Brain microvascular endothelial cell (primary cell): ENCODE results near the gene CFB.

Source experiments
- DNase-seq: peaks from one replicate; pipeline ENCODE4 v3.0.0-alpha.2; 2020
- H3K27ac ChIP-seq: fragments of 250-450 bp; sonication (Bioruptor Pico); 2 replicates; pipeline ENCODE4 v1.5.1; 2020; ENCODE audit warnings: mild to moderate bottlenecking, moderate library complexity
- H3K27me3 ChIP-seq: fragments of 250-450 bp; sonication (Bioruptor Pico); replicated peaks from 2 replicates; pipeline ENCODE4 v1.5.1; 2020; ENCODE audit warnings: mild to moderate bottlenecking
- H3K36me3 ChIP-seq: fragments of 250-450 bp; sonication (Bioruptor Pico); replicated peaks from 2 replicates; pipeline ENCODE4 v1.5.1; 2020; ENCODE audit warnings: mild to moderate bottlenecking
- H3K4me3 ChIP-seq: 2 replicates; pipeline ENCODE4 v1.5.1; 2011; ENCODE audit warnings: low read depth, mild to moderate bottlenecking, control low read depth, low read length, moderate library complexity
- CTCF ChIP-seq: IDR thresholded peaks from 2 replicates; pipeline ENCODE4 v1.5.1; 2011; ENCODE audit warnings: low read depth, mild to moderate bottlenecking, moderate library complexity, low read length, control low read depth, inconsistent platforms; ENCODE audit errors: missing control alignments
- in situ Hi-C: cut with HindIII; loops from 2 replicates; pipeline ENCODE4 v1.10.0; 2017; ENCODE audit warnings: low sequenced_read_pairs, low pct_ligation_motif_present

CFB gene

GRCh38 chr6:31943742-31944141 lies 2.2 kb upstream of the CFB start:
- in situ Hi-C loops: no loop called here
- H3K27me3 ChIP-seq: no peaks in the 10 kb centered on the region
- no peak overlapping the region for H3K4me3 ChIP-seq
- H3K27ac ChIP-seq: no peak overlapping the region
- no peak for DNase-seq
- H3K36me3 ChIP-seq: no peaks in the 10 kb centered on the region
- TF ChIP-seq CTCF: no peak

GRCh38 chr6:31945154-31945506 lies 765 bp upstream of the CFB start:
- DNase-seq: no peak
- no peaks in the 10 kb centered on the region for H3K27me3 ChIP-seq
- no peak overlapping the region for H3K27ac ChIP-seq
- no peaks in the 10 kb centered on the region for H3K36me3 ChIP-seq
- no peak overlapping the region for H3K4me3 ChIP-seq
- no peak for TF ChIP-seq CTCF
- in situ Hi-C loops: no loop called here

GRCh38 chr6:31946370-31946885 lies 533 bp downstream of the CFB start:
- H3K4me3 ChIP-seq: no peak overlapping the region
- no peak overlapping the region for H3K27ac ChIP-seq
- peaks cover 7% of the 10 kb centered on the region for H3K36me3 ChIP-seq
- no peak for TF ChIP-seq CTCF
- in situ Hi-C loops: no loop called here
- no peak for DNase-seq
- no peaks in the 10 kb centered on the region for H3K27me3 ChIP-seq

- in situ Hi-C loops: no loop called here
- no peaks in the 10 kb centered on the region for H3K27me3 ChIP-seq
- DNase-seq: no peak
- H3K36me3 ChIP-seq: peaks cover 14% of the 10 kb centered on the region
- TF ChIP-seq CTCF: no peak
- no peak overlapping the region for H3K27ac ChIP-seq
- no peak overlapping the region for H3K4me3 ChIP-seq
Measured at GRCh38 chr6:31947070-31947675, 1.3 kb downstream of the CFB start.

GRCh38 chr6:31947864-31948263 lies 2.0 kb downstream of the CFB start:
- no peaks in the 10 kb centered on the region for H3K27me3 ChIP-seq
- TF ChIP-seq CTCF: no peak
- no peak overlapping the region for H3K4me3 ChIP-seq
- no peak overlapping the region for H3K27ac ChIP-seq
- no peak for DNase-seq
- peaks cover 18% of the 10 kb centered on the region for H3K36me3 ChIP-seq
- in situ Hi-C loops: no loop called here

- H3K27ac ChIP-seq: no peak overlapping the region
- in situ Hi-C loops: no loop called here
- no peak overlapping the region for H3K4me3 ChIP-seq
- no peak for DNase-seq
- H3K27me3 ChIP-seq: no peaks in the 10 kb centered on the region
- no peak for TF ChIP-seq CTCF
- H3K36me3 ChIP-seq: peaks cover 22% of the 10 kb centered on the region
Measured at GRCh38 chr6:31948306-31948705, 2.4 kb downstream of the CFB start.
